ENCODE data around the gene RABGAP1L.
"Not testable (repeated sequence)": the region's sequence is repeated elsewhere in the genome, so short reads cannot be mapped to it uniquely, and the experiment has no call there.

The RABGAP1L gene

GRCh38 chr1:174309490-174309889 lies 150.2 kb downstream of the RABGAP1L start:
- DNase-seq = no peak

DNA sequence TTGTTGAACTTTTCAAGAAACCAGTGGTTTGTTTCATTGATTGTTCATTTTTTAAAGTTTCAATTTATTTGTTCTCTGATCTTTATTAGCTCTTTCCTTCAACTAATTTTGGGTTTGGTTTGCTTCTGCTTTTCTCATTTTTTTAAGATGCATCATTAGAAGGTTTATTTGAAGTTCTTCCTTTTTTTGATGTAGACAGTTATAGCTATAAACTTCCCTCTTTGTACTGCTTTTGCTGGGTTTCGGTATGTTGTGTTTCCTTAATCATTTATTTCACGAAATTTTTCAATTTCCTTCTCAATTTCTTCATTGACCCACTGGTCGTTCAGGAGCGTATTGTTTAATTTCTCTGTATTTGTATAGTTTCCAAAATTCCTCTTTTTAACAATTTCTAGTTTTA lies 155.1 kb downstream of the RABGAP1L start:
- no peak for DNase-seq

- no peak for DNase-seq
Measured at GRCh38 chr1:174315239-174315638, 155.9 kb downstream of the RABGAP1L start.

DNA sequence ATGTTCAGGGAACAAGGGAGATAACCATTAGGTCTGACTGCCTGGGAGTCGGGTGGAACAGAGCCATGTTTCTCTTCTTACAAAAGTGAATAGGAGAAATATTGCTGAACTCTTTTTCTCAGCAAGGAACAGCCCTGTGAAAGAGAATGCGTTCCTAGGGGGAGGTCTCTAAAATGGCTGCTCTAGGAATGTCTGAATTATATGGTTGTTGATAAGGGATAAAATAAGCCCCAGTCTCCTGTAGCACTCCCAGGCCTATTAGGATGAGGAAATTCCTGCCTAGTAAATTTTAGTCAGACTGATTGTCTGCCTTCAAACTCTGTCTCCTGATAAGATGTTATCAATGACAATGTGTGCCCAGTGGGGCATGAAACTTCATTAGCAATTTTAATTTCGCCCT lies 161.6 kb downstream of the RABGAP1L start:
- not testable (repeated sequence) for DNase-seq

DNA sequence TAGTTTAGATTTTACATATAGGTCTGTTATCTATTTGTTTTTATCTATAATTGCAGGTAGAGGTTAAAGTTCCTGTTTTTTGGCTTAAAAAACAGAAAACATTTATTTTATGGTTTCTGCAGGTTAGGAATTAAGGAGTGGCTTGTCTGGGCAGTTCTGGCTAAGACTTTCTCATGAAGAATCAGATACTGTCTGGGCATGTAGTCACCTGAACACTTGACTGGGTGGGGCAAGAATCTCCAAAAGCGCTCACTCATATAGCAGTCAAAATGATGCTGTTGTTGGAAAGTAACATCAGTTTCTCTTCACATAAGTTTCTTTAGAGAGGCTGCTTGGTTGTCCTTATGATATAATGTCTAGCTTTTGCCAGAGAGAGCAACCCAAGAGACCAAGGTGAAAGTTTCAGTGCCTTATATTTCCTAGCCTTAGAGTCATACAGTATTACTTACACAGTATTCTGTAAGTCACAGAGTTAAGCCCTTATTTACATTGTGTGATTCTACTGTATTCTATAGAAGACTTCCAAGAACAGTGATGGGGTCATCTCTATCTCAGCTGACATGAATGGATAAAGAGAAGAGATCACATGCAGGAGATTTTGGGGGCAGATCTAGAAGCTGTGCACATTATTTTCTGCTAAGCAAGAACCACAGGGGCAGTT lies 163.0 kb downstream of the RABGAP1L start:
- no peak for DNase-seq

DNA sequence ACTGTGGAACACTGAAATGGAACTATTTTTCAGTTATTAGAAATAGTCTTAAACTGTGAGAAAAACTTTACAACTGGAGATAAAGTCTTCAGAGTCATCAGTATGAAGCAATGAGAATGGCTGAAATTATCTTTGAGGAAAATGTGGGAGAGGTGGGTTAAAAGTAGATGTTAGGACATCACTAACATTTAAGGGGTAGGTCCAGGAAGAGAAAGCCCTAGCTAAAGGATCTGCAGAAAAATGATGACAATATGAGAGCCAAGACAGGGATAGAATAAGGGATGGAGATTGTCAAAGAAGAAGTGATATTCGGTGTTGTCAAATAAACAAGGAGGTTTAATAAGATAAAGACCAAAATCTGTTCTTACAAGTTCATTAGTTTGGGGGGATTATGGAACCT lies 165.2 kb downstream of the RABGAP1L start:
- no peak for DNase-seq

DNA sequence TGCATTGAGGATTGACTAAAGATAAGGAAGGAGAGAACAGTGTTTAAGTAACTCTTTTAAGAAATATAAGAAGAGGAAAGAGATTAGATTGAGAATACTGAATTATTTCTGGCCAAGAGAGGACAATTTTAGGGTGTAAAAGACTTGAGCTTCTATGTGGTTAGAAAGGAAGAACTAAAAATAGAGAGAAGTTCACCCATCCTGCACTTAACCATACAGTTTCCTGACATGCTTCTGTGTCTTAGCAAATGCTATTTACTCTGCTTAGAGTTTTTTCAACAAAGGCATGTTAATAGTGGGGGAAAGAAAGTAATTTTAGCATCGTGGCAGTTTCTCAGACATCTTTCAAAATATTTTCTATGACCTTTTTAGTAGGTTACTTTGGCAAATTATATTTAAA lies 165.6 kb downstream of the RABGAP1L start:
- DNase-seq = no peak

DNA sequence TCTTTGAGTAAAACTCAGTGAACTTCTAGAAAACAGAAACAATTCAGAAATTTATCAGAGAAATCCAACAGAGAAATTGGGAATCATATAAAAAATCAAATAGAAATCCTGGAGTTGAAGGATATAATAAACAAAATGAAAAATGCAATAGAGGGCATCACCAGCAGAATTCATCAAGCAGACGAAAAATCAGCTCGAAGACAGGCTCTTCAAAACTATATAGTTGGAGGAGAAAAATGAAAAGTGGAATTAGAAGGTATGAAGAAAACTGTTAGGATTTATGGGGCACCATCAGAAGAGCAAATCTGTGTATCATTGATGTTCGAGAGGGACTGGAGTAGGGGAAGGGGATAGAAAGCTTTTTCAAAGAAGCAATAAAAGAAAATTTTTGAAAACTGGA lies 167.0 kb downstream of the RABGAP1L start:
- no peak for DNase-seq

DNA sequence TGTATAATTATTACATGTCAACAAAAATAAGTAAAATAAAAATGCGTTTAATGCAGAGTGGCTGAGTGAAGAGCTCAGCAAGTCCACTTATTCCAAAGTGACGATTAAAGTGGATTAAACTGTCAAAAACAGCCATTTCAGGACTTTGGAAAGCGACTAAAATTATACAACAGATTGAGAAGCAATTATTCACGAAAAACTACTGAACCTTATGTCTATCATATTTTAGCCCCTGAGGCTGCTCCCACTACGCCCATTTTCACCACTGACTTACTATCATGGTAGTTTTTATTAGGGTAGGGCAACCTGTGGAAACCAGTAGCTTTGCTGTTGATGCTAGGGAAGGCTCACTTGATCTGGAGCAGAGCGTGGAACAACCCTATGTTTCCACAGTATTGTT lies 174.1 kb downstream of the RABGAP1L start:
- no peak for DNase-seq

GRCh38 chr1:174337000-174337681 lies 177.8 kb downstream of the RABGAP1L start:
- no peak for DNase-seq

- not testable (repeated sequence) for DNase-seq
Measured at GRCh38 chr1:174340404-174340803, 181.1 kb downstream of the RABGAP1L start.

- DNase-seq = no peak
Measured at GRCh38 chr1:174344162-174344561, 184.8 kb downstream of the RABGAP1L start.

DNA sequence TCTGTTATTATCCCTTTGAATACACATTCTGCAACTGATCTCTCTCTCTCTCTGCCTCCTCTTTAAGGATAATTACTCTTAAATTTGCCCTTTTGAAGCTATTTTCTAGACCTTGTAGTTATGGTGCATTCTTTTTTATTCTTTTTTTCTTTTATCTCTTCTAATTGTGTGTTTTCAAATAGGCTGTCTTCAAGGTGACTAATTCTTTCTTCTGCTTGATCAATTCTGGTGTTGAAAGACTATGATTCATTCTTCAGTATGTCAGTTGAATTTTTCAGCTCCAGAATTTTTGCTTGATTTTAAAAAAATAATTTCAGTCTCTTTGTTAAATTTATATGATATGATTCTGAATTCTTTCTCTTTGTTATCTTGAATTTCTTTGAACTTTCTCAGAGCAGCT lies 192.8 kb downstream of the RABGAP1L start:
- DNase-seq = no peak

GRCh38 chr1:174352883-174353608 lies 193.7 kb downstream of the RABGAP1L start:
- no peak for DNase-seq

DNA sequence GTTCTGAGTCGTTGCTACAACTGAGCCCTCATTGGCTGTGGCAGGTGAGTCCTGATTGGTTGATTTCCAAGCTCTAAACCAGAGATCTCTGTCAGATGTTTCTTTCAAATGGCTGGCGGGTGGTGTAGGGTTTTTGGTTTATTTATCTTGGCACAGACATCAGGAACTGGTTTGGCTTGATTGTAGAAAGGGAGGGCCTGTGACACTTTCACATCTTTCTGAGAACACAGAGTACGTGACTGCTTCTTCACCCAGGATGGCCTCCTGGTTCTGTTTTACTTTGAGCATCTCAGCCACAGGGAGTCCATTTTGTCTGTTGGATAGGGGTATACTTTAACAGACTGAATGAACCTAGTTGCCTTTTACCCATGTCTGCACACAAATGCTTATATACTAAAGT lies 199.0 kb downstream of the RABGAP1L start:
- DNase-seq = peak in 1 of 2 experiments; percentile 29

DNA sequence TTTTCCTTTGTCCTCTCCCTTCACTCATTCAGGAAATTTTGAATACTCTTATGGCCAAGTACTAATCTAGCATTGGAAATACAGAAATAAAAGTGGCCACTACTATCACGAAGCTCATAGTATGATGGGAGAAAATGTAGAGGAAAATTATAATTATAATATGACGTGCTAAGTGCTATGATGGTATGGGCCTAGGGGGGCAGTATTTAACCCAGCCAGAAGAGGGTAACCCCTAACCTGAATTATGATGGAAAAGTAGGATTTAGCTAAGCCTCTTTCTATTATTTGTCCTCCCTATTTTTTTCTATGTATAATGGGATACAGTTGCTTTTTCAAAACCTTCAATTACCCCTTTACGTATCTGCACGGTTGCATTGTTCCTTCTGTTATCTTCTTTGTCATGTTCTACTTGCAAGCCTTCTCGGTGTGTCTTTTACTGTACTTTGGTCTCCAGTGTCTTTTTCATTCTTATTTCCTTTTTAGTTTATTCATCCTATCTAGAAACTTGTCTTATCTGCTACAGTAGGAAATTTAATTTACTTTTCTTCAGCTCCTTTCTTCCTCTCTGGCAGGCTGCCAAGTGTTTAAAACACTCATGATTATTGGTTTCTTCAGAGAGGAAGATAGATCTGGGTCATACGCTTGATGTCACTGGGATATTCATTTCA lies 199.6 kb downstream of the RABGAP1L start:
- DNase-seq = no peak

DNA sequence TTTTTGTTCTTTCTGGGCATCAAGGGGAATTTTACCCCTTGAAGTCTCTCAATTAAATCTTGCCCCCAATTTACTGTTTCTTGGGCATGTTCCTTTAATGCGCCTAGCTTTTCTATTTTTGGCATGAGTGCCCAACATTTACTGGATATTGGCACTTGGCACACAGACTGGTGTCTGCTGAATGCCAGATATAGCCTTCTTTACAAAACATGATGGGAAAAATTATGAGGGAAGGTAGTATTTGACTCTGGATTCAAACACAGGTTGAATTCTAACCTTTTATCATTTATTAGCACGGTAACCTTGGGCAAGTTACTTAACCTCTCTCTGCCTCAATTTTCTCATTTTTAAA lies 200.1 kb downstream of the RABGAP1L start:
- DNase-seq = peak in 1 of 2 experiments; percentile 21

DNA sequence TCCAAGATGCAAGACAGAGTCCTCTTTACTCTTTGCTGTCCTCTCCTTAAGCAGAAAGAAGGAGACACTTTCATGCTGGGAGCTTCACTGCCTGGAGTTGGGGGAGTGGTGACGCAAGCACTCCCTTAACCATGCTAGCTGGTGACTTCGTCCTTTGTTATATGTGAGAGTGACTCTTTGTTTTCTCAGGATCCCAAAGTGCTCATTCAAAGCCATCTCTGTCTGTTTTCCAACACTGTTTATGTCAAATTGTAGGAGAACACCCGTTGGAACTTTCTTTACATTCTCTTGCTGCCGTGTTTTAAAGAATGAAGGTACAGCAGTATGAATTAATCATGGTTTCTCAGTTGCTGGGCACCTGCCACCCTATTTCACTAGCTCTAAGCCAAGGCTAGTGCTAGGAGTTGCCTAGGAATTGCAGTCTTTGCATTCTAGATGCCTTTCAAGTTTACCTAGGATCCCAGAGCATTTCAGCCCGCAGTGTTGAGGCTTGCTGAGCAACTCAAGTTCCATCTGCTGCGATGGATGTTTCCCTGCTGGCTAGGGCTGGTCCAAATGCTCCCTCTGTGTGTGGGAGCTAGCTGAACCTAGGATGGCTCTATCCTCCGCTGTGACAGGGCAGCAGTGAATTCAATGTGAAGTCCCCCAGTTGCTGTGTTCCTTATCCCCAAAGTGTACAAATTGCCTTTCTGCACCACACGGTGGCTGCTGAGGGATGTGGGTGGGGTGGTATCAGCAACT lies 205.8 kb downstream of the RABGAP1L start:
- DNase-seq = no peak

GRCh38 chr1:174366946-174367345 lies 207.6 kb downstream of the RABGAP1L start:
- no peak for DNase-seq

DNA sequence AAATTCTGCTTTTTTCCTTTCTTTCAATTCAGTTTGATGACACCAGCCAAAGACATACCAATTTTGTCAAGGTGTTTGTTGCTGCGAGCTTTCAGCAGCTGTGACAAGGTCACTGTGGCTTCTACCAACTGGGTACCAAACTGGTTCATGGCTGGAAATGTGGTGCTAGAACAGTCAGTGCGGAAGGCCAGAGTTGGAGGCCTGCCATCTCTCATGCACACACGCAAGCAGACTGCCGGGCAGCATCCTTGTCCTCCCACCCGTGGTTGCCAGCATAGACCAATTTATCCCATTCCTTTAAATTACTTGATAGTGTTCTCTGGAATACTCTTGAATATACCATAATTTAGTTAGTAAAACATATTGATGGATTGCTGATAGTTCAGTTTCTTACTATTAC lies 208.6 kb downstream of the RABGAP1L start:
- DNase-seq = no peak

DNA sequence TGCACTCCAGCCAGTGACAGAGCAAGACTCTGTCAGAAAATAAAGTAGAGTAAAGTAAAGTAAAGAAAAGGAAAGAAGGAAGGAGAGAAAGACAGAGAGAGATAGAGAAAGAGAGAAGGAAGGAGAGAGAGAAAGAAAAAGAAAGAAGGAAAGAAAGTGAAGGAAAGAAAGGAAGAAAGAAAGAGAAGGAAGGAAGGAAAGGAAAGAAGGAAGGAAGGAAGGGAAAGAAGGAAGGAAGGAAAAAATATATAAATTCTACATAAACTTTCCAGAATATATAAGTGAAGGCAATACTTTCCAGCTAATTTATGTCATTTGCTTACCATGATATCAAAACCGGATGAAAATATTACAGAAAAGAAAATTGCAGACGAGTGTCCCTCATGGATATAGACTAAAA lies 216.7 kb downstream of the RABGAP1L start:
- DNase-seq = no peak

- no peak for DNase-seq
Measured at GRCh38 chr1:174391716-174392115, 232.4 kb downstream of the RABGAP1L start.

DNA sequence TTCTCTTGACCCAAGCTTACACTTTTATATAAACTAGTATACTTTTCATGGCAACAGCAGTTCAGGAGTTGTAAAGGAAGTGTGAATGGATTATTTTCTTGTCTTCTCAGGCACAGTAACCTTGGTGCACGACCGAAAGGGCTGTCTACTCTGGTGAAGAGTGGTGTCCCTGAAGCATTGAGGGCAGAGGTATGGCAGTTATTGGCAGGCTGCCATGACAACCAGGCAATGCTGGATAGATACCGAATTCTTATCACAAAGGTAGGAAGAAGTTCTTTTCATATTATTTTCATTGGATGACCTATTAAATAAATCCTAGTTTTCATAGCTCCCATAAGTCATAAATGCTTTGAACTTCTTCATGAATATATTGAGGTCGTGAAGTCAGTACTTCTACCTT lies 234.6 kb downstream of the RABGAP1L start:
- DNase-seq = no peak
